GM21723 (cell line): ENCODE data around the gene GRAMD1C.
"Not testable (repeated sequence)": the region's sequence is repeated elsewhere in the genome, so short reads cannot be mapped to it uniquely, and the experiment has no call there.

Experiments used
- ATAC-seq: cut with Tn5 transposase; IDR thresholded peaks from one replicate; pipeline ENCODE4 v1.9.1; 2021; ENCODE audit warnings: mild to moderate bottlenecking, moderate library complexity; ENCODE audit not compliant: unreplicated experiment

Gene GRAMD1C

DNA sequence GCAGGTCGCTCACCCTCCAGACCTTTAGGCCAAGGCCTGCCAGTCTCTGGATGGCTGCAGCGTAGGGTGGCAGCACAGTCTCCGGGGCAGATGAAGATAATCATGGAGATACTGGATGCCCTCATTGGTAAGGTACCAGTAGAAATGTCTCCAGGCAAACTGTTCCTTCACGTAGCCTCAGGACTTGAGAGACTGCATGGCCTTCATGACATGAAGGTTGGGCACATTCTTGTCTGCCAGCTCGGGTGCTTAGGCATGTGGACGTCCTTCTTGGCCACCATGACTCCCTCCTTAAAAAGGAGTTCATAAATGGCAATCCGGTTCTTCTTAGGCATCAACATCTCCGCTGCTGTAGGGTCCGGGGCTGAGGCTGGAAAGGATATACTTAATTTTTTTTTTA lies 11.8 kb downstream of the GRAMD1C start:
- not testable (repeated sequence) for ATAC-seq

DNA sequence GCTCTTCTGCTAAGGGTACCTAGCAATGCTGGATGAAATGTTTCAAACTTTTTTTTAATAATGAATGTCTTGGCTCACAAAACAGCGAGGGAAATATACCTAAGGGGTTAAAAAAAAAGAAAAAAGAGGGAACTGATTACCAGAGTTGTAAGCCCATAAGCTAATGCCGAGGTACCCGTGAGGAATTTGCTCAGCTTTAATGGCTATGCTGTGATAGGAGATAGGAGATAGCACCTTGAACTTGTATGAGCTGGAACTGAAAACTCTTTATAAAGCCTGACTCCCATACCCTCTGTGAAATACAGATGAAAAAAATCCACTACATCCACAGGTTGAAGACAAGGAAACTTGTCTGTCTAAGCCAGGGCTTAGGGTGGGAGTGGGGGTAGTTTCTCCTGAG lies 13.9 kb downstream of the GRAMD1C start:
- ATAC-seq = no peak

DNA sequence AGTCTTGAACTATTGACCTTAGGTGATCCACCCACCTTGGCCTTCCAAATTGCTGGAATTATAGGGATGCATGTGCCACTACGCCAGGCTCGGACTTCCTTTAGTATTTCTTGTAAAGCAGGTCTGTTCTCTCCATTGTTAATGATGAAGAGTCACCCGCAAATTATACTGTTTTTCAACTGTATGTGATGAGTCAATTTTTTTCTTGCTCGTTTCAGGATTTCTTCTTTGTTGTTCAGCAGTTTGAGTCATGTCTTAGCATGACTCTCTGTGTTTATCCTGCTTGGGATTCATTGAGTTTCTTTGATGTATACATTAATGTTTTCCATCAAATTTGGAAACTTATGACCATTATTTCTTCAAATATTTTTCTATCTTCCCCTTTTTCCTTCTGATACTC lies 28.9 kb downstream of the GRAMD1C start:
- ATAC-seq = no peak

DNA sequence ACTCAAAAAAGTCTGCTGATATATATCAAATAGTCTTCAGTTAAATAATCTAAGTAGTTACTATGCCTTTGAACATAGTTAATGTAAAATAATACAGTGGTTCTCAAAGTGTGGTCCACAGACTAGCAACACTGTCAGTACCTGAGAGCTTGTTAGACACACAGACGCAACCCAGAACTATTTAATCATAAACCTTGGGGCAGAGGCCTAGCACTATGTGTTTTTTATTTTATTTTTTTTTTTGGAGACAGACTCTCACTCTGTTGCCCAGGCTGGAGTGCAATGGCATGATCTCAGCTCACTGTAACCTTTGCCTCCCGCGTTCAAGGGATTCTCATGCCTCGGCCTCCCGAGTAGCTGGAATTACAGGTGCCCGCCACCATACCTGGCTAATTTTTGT lies 34.7 kb downstream of the GRAMD1C start:
- no peak for ATAC-seq

DNA sequence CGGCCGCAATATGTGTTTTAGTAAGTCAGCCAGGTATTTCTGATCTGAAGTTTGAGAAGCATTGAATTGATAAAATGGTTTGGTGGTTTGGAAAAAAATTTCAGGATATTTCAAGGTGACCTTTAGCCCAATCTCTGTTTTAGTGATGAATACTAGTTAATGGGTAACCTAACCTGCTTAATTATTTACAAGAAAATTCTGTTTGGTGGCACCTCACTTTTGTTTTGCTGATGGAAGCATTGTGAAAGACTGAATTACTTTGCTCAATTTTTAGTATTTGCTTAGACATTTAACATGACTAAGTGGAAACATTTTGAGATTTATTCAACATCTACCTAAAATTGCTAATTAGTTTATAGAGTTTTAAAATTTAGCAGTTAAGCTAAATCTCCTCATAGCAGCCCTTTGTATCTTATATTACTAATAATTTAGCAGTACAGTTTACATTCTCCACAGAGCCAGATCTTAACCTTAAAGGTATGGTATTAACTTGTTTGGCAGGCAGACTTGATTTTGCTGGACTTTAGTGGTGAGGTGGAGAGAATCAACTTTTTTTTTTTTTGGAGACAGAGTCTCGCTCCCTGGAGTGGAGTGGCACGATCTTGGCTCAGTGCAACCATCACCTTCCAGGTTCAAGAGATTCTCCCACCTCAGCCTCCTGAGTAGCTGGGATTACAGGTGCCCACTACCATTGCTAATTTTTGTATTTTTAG lies 35.4 kb downstream of the GRAMD1C start:
- no peak for ATAC-seq

DNA sequence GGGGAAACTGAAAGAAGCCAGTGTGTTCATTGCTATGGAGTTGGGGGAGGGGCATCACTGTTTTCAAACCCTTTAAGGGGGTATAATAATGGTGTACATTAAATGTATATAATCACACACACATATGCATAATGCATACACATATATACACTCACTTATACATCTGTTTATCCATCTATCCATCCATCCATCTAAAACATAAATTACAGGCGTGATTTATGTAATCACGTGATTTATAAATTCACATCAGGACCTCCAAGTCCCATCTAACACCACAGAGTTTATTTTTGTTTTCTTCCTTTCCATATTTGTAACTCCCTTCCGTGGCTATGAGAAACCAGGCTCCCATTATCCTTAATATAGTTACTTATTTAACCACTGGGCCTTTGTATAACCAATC lies 39.8 kb downstream of the GRAMD1C start:
- ATAC-seq = no peak

DNA sequence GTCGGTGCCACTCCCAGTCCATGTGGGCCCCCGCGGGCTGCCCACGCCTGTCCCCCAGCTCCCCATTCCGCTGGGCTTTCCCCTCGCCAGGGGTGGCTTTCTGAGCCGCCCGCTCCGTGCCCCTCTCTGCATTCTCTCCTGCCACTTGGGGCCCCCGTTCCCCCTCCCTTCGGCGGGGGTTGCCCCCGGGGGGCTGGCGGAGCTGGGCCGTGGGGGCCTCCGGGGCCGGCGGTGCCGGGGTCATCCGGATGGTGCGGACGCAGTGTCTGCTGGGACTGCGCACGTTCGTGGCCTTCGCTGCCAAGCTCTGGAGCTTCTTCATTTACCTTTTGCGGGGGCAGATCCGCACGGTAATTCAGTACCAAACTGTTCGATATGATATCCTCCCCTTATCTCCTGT lies 46.5 kb downstream of the GRAMD1C start:
- no peak for ATAC-seq

DNA sequence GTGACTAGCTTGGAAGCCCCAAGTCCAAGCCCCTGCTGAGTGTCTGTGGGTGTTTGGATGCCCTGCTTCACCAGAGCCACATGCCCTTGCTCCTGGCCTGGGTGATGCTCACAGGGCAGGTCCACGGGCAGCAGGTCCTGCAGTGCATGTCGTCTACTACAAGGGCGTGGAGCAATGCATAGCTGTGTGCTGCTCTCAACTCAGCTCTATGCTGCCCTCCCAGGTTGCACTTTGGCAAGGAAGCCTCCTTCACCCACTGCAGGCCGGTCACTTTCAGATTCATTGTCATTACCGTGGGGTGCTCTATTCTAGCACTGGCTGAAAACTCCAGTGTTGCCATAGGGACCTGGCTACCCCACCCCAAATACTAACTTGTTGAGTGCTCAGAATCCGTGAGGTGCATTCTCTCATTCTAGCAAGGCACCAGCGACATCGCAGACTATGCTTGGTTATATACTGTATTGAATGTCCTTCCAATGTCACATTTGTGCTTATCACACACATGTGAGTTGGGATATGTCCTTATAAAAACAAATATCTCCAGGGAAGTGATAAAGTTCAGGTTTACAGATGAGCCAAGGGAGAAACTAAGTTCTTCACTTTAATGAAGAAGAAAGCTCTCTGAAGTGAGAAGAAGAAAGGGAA lies 51.8 kb downstream of the GRAMD1C start:
- no peak for ATAC-seq

DNA sequence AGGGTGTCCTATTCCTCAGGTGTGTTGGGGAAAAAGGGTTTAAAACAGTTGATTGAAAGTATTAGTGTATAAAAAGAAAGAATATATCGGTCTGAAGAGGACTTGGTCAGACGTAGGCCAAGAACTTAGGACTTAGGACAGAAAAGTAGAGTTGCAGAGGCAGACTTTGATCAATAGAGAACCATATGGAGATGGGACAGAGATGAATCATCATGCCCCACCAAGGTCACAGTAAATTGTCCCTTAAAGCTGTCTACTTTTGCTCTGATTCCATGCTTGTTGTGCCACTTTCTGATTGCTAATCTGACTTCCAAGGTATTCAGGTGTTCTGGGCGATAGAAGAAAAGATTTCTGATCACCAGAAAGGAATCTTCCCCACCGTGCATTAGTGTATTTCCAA lies 56.3 kb downstream of the GRAMD1C start:
- ATAC-seq = no peak

DNA sequence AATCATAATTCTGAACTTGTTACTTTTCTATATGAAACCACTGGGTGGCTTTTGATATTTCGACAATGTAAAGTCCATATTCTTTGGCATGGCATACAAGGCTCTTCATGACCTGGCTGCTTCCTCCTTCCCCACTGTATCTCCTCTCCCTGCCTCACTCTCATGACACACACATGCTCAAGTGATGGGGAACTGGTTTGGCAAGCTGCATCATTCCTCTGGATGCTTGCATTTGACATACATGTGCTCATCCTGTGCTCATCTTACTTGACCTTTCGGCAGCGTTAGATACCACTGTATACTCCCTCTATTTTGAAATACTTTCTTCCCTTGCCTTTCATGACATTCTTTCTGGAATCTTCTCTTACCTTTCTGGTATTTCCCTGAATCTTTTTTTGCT lies 57.4 kb downstream of the GRAMD1C start:
- ATAC-seq = no peak

DNA sequence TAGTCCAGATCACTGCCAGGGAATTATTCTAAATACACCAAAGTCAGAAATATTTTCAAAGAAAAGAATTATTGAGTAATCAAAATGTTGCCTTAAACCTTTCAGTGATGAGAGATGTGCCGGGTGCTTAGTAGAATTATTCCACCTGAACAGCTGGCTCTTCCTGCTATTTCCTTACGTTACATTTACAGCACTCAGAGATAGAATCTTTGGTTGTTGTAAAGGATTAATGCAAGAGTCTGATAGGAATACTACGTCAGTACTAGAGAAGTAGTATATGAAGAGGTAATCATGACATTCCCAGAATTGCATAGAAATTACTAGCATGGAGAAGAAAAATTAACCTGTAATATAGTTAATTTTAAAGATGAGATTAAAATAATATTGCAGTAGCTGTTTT lies 58.3 kb downstream of the GRAMD1C start:
- ATAC-seq = no peak

DNA sequence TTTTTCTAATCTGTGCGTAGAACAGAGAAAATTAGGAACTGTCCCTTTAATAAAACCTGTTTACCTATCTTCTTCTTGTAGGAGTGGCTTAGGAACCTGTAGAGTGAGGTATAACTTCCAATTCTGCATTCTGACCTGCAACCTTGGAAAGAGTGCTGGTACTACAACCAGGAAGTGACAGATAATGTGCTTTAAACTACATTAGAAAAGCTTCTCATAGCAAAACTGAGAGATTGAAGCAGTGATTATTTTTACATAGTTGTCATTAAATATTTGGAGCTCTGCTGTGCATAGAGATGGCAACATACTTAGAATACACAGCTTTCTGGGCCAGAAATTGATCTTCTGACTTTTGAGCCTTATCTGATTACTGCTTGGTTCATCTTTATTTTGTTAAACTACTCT lies 58.8 kb downstream of the GRAMD1C start:
- no peak for ATAC-seq

DNA sequence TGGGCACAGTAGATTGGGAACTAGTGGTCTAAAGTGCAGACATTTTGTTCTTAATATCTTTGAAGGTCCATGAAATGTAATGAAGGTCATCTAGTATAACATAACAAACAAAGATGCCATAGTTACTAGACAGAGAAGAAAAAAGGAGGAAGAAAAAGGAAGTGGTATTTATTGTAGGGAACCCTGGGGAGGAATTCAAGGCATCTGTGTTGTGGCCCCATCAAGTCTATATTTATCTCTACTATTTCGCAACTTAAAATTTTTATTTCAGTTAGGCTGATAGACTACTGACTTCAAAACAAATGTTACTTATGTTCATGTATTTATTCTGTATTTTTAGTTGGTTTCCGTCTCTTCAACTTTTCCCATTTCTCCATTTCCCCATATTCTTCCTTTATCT lies 60.3 kb downstream of the GRAMD1C start:
- no peak for ATAC-seq

DNA sequence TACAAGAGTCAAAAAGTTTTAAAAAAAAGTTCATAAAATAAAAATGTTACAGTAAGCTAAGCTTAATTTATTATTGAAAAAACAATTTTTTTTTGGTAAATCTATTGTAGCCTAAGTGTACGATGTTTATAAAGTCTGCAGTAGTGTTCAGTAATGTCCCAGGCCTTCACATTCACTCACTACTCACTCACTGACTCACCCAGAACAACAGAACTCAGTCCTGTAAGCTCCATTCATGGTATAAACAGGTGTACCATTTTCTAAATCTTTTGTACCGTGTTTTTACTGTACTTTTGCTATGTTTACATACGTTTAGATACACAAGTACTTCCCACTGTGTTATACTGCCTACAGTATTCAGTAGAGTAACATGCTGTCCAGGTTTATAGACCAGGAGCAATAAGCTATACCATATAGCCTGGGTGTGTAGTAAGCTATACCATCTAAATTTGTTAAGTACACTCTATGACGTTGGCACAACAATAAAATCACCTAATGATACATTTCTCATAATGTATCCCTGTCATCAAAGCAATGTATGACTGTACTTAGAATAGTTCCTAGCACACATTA lies 68.1 kb downstream of the GRAMD1C start:
- ATAC-seq = no peak

DNA sequence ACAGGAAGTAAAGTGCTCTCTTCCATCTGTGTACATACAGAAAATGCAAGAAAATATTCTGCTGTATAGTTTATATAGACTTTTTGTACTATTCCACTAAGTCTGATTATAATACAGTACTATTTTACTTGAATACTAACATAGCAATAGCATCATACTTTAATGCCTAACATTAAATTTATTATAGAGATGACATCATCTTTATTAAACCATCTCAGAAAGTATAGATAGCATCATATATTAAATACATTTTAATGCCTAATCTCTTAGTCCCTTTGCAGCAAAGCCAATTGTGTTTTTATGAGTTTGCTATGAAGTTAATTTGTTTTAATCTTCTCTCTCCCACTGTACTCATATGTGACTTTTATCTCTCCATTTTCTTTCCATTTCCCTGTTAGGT lies 69.5 kb downstream of the GRAMD1C start:
- no peak for ATAC-seq

DNA sequence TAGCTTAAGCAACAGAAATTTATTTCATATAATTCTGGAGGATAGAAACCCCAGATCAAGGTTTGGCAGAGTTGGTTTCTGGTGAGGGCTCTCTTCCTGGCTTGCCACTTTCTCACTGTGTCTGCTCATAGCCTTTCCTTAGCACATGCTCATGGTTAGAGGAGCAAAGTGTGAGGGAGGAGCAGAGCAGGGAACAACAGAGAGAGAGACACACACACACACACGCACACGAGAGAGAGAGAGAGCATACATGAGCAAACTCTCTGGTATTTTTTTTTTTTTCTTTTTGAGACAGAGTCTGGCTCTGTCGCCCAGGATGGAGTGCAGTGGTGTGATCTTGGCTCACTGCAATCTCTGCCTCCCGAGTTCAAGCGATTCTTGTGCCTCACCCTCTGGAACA lies 72.4 kb downstream of the GRAMD1C start:
- no peak for ATAC-seq

DNA sequence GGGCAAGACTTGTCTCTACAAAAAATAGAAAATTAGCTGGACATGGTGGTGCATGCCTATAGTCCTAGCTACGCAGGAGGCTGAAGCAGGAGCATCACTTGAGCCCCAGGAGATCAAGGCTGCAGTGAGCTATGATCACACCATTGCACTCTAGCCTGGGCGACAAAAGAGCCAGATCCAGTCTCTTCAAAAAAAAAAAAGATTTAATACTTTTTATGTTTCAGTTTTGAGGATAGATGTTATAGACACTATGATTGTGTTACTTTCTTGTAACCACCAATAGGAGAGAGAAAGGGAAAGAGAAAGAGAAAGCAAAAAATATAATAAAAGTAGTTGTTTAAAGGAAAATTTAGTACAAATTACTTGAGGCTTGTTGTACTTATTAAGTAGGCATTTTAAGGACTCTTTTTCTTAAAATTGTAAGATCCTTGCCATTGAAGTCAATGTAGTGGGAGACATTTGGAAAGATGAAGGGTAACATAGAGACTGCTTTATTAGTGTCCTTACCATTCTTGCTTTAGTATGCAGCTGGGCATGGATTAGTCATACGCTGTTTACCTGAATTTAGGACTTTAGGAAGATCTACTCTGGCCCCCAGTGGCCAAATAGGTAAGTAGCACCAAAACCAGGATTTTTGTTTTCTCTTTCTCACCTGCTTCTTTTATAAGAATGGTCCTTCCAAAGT lies 74.1 kb downstream of the GRAMD1C start:
- ATAC-seq = peak; percentile 97

DNA sequence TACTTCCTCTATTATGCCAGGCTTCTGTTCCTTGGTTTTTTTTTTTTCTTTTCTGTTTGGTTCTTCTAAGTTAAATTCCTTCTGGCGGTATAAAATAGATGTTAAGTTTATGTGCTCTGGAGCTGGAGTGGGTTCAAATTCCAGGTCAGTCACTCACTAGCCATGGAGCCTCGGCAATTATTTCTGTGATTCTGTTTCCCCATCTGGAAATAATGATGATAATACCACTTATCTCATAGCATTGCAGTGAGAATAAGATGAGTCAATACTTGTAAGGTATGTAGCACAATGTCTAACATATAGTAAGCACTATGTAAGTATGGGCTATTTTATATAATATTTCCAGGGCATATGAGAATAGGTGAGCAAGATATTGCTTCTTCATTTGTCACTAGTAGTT lies 76.1 kb downstream of the GRAMD1C start:
- ATAC-seq = no peak

DNA sequence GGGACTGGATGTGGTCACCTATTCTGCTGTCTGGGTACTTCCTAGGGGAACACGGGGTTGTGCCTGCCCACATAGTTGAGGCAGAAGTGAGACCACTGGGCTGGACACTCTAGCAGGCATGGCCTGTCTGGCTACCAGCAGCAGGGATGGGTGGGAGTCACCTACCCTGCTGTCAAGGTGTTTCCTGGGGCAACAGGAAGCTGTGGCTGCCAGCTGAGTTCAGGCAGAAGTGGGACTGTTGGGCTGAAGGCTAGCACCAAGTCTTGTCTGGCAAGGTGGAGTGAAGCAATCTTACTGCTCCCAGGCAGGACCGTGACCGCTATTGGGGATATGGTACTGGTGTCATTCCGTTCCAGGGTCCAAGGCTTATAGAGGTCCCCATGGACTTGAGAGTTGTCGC lies 89.0 kb downstream of the GRAMD1C start:
- no peak for ATAC-seq

DNA sequence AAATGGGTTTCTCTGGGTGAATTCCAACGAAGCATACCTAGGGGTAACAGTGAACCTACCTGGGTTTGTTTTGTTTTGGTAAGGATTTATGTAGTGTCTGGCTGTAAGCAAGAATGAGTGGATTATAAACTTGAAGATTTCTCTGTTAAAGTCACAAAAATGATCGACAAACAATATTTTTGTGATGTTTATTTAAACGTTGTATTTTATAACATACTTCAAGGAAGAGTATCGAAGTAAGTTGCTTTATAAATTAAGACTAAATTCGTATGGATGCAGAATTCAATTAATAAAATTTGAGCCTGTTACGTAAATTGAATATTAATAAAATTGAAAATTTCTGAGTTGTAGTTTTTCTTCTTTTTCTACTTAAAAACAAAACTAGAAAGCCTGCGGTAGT lies 108.2 kb downstream of the GRAMD1C start:
- ATAC-seq = no peak

DNA sequence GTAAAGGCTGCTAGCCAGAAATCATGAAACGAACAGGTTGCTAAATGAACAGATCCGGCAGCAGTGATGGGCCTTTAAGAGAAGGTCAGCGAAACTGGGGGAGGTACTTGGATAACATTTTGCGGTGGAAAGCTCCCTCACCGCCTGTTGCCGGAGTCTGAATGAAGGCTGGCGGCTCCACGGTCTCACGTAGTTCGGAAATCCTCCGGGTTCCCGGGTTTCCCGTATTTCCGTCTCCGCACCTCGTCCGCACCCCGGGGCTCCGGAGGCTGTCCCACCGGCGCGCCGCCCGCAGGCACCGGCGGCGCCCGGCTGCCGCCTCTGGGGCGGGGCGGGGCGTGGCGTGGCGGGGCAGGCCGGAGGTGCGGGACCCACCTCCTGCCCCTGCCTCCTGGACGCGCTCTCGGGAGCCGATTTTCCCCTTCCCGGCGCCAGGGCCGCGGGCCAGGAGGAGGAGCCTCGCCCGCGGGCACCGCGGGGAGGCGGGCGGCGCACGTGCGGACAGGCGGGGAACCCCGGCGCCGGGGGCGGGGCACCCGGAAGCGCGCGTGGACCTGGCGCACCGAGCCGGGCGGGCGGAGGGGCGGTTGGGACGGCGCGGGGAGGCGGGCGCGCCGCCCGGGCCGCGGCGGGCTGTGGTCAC lies 108.9 kb downstream of the GRAMD1C start, which contains the start of gene ZDHHC23:
Gene ZDHHC23 (plus strand): TSS at position 642 of the 643 bp plus-strand sequence. CDS start 790 bp downstream, outside the sequence.
- ATAC-seq = peak; percentile 75
